Occipital lobe (tissue), 2 donors: ENCODE data around the gene PLEKHG4B. TPM values are rescaled to one million over a fixed set of nuclear protein-coding genes. Genes with fewer than 3 reads are reported as not detected.
"Not testable (repeated sequence)": the region's sequence is repeated elsewhere in the genome, so short reads cannot be mapped to it uniquely, and the experiment has no call there.

Experiments used
- DNase-seq: peaks from one replicate; lab custom pipeline; 2025; lab: John Stamatoyannopoulos, UW
- total RNA-seq: library from RNA; depleted of rRNA; stranded (reverse); fragments of >200 nt; gene quantifications from one replicate; pipeline ENCODE4 v1.2.3, GENCODE V29; 2014

PLEKHG4B gene
- total RNA-seq, 1 donor from 2014 or later: 6.2 TPM

DNA sequence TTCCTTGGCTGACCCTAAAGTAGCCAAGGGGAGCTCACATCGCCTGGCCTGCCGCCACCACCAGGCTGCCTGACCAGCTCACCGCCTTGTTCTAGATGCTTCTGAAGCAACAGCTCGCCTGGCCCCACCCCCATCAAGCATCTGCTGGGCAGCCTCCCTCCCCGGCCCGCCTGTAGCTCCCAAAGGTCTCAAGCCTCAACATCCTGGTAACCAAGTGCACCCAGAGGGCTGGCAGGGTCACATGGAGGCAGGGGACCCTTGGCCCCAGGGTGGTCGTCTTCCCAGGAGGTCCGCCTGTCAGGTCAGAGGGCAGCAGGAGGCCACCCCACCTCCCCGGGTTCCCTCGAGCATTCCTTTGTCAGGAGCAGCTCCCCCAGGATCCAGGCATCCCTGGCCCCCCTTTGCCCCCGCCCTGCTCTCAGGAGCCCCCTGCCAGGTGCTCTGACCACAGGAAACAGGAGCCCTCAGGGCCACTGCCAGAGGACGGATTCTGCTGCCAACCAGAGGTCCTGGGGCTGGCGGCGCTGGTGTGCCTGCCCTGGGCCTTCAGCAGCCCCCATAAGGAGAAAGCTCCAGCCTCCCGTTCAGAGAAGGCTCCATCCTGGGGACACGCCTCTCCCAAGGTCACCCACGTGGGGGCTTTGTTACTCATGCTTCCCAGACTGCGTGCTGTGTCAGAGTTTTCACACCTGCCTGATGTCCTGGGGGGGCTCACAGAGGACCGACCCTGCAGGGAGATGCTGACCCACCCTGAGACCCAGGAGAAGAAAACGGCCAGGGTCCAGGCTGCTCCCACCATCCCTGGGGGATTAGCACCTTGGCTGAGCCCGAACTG lies 95.9 kb downstream of the PLEKHG4B start:
- DNase-seq: no peak

- peak; percentile 68 for DNase-seq
Measured at GRCh38 chr5:188488-189481, 96.8 kb downstream of the PLEKHG4B start.

GRCh38 chr5:189486-189885 lies 97.5 kb downstream of the PLEKHG4B start:
- DNase-seq: no peak

DNA sequence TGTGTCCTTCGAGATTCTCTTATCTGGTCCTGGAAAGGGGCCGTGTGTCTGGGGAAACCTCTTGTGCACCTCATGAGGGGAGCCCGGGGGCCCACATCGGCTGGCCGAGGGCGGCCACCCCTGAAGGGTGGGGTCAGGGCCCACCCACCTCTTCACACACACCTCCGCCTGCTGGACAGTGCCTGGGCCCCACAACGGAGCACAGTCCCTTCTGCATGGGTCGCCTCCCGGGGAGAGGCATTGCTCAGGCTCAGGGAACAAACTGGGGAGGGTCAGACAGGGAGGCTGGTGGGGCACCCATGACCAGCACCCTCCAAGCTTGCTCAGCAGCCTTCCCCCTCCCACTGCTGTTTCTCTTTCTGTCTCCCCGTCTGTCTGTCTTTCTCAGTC lies 98.0 kb downstream of the PLEKHG4B start:
- DNase-seq: no peak

GRCh38 chr5:190366-191035 lies 98.5 kb downstream of the PLEKHG4B start:
- DNase-seq: no peak

- peak; percentile 43 for DNase-seq
Measured at GRCh38 chr5:191036-191948, 99.3 kb downstream of the PLEKHG4B start, which contains the start of gene LRRC14B. Gene LRRC14B (plus strand): TSS chr5:191495. CDS start chr5:191539, 44 bp downstream.

GRCh38 chr5:191949-192690 lies 100.2 kb downstream of the PLEKHG4B start:
- DNase-seq: no peak

DNA sequence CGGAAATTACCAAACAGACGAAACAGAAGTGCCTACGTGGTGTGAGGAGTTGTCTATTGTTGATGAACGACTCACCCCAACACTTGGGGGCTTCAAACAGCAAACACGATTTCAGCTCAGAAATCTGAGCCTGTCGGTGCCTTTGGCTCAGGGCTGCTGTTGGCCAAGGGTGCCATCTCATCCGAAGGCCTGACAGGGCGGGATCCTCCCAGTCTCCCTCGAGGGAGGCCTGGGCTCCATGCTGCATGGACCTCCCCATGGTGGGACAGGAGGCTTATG lies 100.7 kb downstream of the PLEKHG4B start:
- no peak for DNase-seq

GRCh38 chr5:192970-193831 lies 101.2 kb downstream of the PLEKHG4B start:
- no peak for DNase-seq

GRCh38 chr5:194102-194501 lies 102.1 kb downstream of the PLEKHG4B start:
- no peak for DNase-seq

DNA sequence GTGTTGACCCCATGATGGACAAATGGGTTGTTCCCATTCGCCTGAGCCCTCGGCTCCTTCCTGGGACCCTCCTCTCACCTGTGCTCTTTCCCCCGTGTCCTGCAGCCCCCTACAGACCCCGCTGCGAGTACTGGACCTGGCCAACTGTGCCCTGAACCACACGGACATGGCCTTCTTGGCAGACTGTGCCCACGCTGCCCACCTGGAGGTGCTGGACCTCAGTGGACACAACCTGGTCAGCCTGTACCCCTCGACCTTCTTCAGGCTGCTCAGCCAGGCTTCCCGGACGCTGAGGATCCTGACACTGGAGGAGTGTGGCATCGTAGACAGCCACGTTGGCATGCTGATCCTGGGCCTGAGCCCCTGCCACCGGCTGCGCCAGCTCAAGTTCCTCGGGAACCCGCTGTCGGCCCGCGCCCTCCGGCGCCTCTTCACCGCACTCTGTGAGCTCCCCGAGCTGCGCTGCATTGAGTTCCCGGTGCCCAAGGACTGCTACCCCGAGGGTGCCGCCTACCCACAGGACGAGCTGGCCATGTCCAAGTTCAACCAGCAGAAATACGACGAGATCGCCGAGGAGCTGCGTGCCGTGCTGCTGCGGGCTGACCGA lies 102.7 kb downstream of the PLEKHG4B start:
- no peak for DNase-seq

DNA sequence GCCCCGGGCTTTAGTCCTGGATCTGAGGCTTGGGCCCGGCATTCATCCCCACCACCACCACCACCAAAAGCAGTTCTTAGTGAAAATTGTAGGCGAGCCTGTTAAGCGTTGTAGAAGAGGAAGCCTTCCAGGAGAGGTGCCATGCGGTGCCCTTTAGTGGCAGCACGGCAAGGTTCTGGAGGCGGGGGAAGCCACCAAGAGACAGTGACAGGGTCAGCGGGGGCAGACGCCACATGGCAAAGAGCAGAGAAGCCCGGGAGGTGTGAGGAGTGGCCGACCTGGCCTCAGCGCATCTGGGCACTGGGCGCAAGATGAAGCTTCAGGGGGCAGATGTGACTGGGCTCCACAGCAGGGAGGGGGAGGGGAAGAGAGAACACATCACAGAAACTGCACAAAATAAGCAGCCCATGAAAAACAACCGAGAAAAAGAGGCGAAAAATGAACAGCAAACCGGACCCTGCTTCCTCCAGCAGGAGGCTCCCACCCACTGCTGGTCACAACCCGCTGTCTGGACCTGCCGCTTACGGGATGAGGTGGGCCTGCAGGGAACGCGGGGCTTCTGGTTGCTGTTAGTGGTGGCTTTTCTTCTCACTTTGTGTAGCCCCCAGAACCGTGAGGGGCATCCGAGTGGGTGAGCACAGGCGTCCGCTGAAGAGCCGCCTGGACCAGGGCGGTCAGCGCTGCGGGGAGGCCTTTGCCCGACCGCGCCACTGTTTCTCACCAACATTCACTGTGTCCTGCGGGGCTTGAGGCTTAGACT lies 103.6 kb downstream of the PLEKHG4B start:
- no peak for DNase-seq

DNA sequence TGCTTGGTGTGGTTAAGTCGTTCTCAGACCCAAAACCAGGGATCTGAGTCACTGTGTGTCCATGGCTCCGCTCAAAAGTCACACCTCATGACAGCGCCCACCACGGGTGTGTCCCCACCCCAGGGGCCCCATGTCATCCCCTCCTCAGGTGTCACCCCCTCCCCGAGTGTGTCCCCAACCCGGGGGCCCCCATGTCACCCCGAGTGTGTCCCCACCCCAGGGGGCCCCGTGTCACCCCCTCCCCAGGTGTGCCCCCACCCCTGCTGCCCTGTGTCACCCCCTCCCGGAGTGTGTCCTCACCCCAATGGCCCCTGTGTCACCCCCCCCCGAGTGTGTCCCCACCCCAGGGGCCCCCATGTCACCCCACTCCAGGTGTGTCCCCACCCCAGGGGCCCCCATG lies 104.4 kb downstream of the PLEKHG4B start:
- DNase-seq: no peak

DNA sequence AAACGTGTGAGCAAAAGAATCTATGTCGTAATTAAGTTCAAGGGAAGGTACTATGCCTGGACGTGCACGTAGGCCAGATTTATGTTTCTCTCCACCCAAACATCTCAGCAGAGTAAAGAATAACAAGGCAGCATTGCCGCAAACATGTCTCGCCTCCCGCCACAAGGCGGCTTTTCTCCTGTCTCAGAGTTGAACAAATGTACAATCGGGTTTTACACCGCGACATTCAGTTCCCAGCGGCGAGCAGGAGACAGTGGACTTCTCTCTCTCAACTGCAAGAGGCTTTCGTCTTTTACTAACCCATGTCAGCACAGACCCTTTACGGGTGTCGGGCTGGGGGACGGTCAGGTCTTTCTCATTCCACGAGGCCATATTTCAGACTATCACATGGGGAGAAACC lies 105.1 kb downstream of the PLEKHG4B start:
- DNase-seq: not testable (repeated sequence)

- DNase-seq: no peak
Measured at GRCh38 chr5:197892-198489, 106.0 kb downstream of the PLEKHG4B start.

DNA sequence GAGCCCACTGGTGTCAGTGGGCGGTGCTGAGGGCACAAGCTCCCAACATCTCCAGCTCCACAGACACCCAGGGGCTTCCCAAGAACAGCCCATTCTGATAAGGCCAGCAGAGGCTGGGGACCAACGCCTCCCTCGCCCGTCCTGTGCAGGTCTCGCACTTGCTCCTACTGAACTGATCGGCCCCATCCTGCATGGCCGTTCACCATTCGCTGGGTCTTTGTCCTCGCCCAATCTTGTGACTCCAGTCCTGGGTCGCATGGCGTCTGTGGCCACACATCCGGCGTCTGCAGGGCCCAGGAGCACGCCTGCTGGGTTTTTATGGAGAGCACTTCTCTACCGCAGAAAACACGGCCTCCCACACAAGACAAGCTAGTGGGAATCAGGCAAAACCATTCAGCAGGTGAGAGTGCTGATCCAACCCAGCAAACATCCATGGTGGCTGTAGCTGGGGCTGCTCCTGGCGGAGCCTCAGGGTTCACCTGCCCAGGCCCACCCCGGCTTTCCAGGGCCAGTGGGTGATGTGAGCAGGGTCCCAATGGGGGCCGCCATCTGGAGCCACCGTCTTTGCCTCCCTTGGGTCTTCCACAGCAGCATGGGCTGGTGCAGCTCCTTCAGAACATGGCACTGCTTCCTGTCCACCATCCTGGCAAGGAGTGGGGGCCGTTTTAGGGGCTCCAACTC lies 106.7 kb downstream of the PLEKHG4B start:
- no peak for DNase-seq
